ENCODE results near the gene SYT7. TPM values are rescaled to one million over a fixed set of nuclear protein-coding genes. Genes with fewer than 3 reads are reported as not detected.

SYT7 gene
- total RNA-seq, 2 experiments from 2014 or later = not detected

GRCh38 chr11:61619471-61620226 is 38.8 kb upstream of the SYT7 start:
- peaks cover 2 to 26% of the 10 kb centered on the region in 2 experiments for H3K27me3 ChIP-seq (ENCODE audit: control insufficient read depth in 1 of 2, insufficient read depth in 2 of 2, low read length in 2 of 2)
- Mint-ChIP-seq H3K27me3 (peaks cover 19% of the 10 kb centered on the region), H3K4me3 (no peak overlapping the region), H3K36me3 (ENCODE audit: low read depth) (no peaks in the 10 kb centered on the region), H3K9me3 (no peaks in the 10 kb centered on the region), H3K27ac (no peak overlapping the region), H3K4me1 (ENCODE audit: low read depth) (no peaks in the 10 kb centered on the region)
- no peaks in the 10 kb centered on the region for H3K4me1 ChIP-seq (ENCODE audit: insufficient read depth, low read length)
- no peak overlapping the region for H3K27ac ChIP-seq (ENCODE audit: low read depth in 1 of 2, low read length in 2 of 2)
- no peak for DNase-seq
- no peak for ATAC-seq (ENCODE audit: poor library complexity)
- intact Hi-C loops (cut with DNase I, micrococcal nuclease) = no loop called here
- no peak overlapping the region for H3K4me3 ChIP-seq (ENCODE audit: low read length)
- no peaks in the 10 kb centered on the region for H3K9me3 ChIP-seq (ENCODE audit: control insufficient read depth in 1 of 2, insufficient read depth in 1 of 2, low read length in 2 of 2)
- no peak for TF ChIP-seq CTCF (IDR thresholded peaks at IDR 0.05)
- CTCF ChIA-PET = no interaction called here
- POLR2A ChIA-PET = no interaction called here
- H3K36me3 ChIP-seq (ENCODE audit: insufficient read depth, low read length) = no peaks in the 10 kb centered on the region

GRCh38 chr11:61618978-61619377 is 38.1 kb upstream of the SYT7 start:
- ATAC-seq (ENCODE audit: poor library complexity) (no peak), DNase-seq (no peak)
- Mint-ChIP-seq H3K27ac (no peak overlapping the region), H3K4me1 (ENCODE audit: low read depth) (no peaks in the 10 kb centered on the region), H3K36me3 (ENCODE audit: low read depth) (no peaks in the 10 kb centered on the region), H3K4me3 (no peak overlapping the region), H3K9me3 (no peaks in the 10 kb centered on the region), H3K27me3 (peaks cover 20% of the 10 kb centered on the region)
- no peak overlapping the region for H3K27ac ChIP-seq (ENCODE audit: low read depth in 1 of 2, low read length in 2 of 2)
- no peak for TF ChIP-seq CTCF (IDR thresholded peaks at IDR 0.05)
- ChIA-PET CTCF (no interaction called here), POLR2A (no interaction called here)
- no peaks in the 10 kb centered on the region for H3K9me3 ChIP-seq (ENCODE audit: control insufficient read depth in 1 of 2, insufficient read depth in 1 of 2, low read length in 2 of 2)
- no peaks in the 10 kb centered on the region for H3K36me3 ChIP-seq (ENCODE audit: insufficient read depth, low read length)
- intact Hi-C loops (cut with DNase I, micrococcal nuclease) = no loop called here
- no peak overlapping the region for H3K4me3 ChIP-seq (ENCODE audit: low read length)
- no peaks in the 10 kb centered on the region for H3K4me1 ChIP-seq (ENCODE audit: insufficient read depth, low read length)
- peaks cover 2 to 26% of the 10 kb centered on the region in 2 experiments for H3K27me3 ChIP-seq (ENCODE audit: control insufficient read depth in 1 of 2, insufficient read depth in 2 of 2, low read length in 2 of 2)

- Histone ChIP-seq H3K27me3 (ENCODE audit: control insufficient read depth in 1 of 2, insufficient read depth in 2 of 2, low read length in 2 of 2) (peaks cover 2 to 26% of the 10 kb centered on the region in 2 experiments), H3K9me3 (ENCODE audit: control insufficient read depth in 1 of 2, insufficient read depth in 1 of 2, low read length in 2 of 2) (no peaks in the 10 kb centered on the region), H3K27ac (ENCODE audit: low read depth in 1 of 2, low read length in 2 of 2) (no peak overlapping the region), H3K4me3 (ENCODE audit: low read length) (no peak overlapping the region), H3K4me1 (ENCODE audit: insufficient read depth, low read length) (no peaks in the 10 kb centered on the region), H3K36me3 (ENCODE audit: insufficient read depth, low read length) (no peaks in the 10 kb centered on the region)
- POLR2A ChIA-PET = no interaction called here
- CTCF ChIA-PET = no interaction called here
- intact Hi-C loops (cut with DNase I, micrococcal nuclease) = no loop called here
- ATAC-seq (ENCODE audit: poor library complexity) (no peak), DNase-seq (no peak)
- Mint-ChIP-seq H3K9me3 (no peaks in the 10 kb centered on the region), H3K27ac (no peak overlapping the region), H3K4me3 (no peak overlapping the region), H3K4me1 (ENCODE audit: low read depth) (no peaks in the 10 kb centered on the region), H3K36me3 (ENCODE audit: low read depth) (no peaks in the 10 kb centered on the region), H3K27me3 (peaks cover 23% of the 10 kb centered on the region)
- TF ChIP-seq CTCF (IDR thresholded peaks at IDR 0.05) = no peak
Measured at GRCh38 chr11:61617515-61617914, 36.6 kb upstream of the SYT7 start.

Measured in CD4-positive, alpha-beta T cell (primary cell).